DOHH2 (cell line): ENCODE measurements around the gene LEPR.

Experiments used
- EZH2phosphoT487 ChIP-seq: fragments of 200-600 bp; sonication (generic); IDR thresholded peaks from 2 replicates; pipeline ENCODE4 v1.6.1; 2017; ENCODE audit warnings: borderline replicate concordance, mild to moderate bottlenecking, antibody characterized with exemption, low read length, moderate library complexity, mixed read lengths
- TF ChIP-seq, protein P1 (sequence below): fragments of 200-600 bp; sonication (generic); IDR thresholded peaks from one replicate; pipeline ENCODE4 v1.5.1; 2014; ENCODE audit warnings: antibody characterized with exemption, mild to moderate bottlenecking, low read depth, low read length; ENCODE audit not compliant: poor library complexity, severe bottlenecking

DNA sequence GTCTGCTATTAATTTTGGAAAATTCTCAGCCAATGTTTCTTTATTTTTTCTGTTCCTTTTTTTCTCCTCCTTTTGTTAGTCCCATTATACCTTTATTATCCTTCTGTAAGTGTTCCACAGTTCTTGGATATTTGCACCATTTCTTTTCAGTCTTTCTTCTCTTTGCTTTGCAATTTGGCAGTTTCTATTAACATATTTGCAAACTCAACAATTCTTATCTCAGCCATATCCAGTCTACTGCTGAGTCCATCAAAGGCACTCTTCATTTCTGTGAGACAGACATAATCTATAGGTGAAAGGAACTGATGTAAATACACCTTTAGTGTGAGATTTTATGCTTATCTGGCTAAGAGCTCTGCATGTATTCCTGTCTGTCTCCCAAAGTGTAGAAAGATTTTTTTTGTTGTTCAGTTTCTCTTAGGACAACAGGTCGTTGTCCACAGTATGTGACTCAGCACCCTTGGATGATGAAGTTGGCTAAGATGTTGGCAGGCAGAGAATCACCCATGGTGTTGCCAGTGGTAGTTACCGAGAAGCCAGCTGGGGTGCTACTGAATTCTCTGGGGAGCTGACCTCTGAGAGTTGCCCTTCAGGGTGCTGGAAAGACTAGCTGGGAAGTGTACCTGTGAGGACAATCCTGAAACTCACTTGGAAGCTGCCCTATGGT is 38.4 kb downstream of the LEPR start:
- TF ChIP-seq, protein P1, sequence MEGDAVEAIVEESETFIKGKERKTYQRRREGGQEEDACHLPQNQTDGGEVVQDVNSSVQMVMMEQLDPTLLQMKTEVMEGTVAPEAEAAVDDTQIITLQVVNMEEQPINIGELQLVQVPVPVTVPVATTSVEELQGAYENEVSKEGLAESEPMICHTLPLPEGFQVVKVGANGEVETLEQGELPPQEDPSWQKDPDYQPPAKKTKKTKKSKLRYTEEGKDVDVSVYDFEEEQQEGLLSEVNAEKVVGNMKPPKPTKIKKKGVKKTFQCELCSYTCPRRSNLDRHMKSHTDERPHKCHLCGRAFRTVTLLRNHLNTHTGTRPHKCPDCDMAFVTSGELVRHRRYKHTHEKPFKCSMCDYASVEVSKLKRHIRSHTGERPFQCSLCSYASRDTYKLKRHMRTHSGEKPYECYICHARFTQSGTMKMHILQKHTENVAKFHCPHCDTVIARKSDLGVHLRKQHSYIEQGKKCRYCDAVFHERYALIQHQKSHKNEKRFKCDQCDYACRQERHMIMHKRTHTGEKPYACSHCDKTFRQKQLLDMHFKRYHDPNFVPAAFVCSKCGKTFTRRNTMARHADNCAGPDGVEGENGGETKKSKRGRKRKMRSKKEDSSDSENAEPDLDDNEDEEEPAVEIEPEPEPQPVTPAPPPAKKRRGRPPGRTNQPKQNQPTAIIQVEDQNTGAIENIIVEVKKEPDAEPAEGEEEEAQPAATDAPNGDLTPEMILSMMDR = no peak
- TF ChIP-seq EZH2phosphoT487 = no peak
